Parathyroid adenoma (tissue), 2 donors: ENCODE data around the gene AGBL3.

ENCODE experiments used
- H2AFZ ChIP-seq: fragments of 300-600 bp; sonication (generic); one replicate; pipeline ENCODE4 v1.7.0; 2017; ENCODE audit warnings: antibody characterized with exemption, mild to moderate bottlenecking
- H3K27ac ChIP-seq: fragments of 300-600 bp; sonication (generic); one replicate; pipeline ENCODE4 v1.7.0; 2017
- H3K27me3 ChIP-seq: fragments of 300-600 bp; sonication (generic); one replicate; pipeline ENCODE4 v1.7.0; 2017; ENCODE audit warnings: low read length; ENCODE audit not compliant: control insufficient read depth, insufficient read depth
- H3K36me3 ChIP-seq: fragments of 300-600 bp; sonication (generic); one replicate; pipeline ENCODE4 v1.7.0; 2017; ENCODE audit warnings: low read length; ENCODE audit not compliant: control insufficient read depth, insufficient read depth
- H3K4me1 ChIP-seq: fragments of 300-600 bp; sonication (generic); one replicate; pipeline ENCODE4 v1.7.0; 2017; ENCODE audit warnings: control low read depth
- H3K4me2 ChIP-seq: fragments of 300-600 bp; sonication (generic); one replicate; pipeline ENCODE4 v1.7.0; 2017; ENCODE audit warnings: low read length
- H3K4me3 ChIP-seq: fragments of 300-600 bp; sonication (generic); one replicate; pipeline ENCODE4 v1.7.0; 2017; ENCODE audit warnings: low read depth, low read length
- H3K79me2 ChIP-seq: fragments of 300-600 bp; sonication (generic); one replicate; pipeline ENCODE4 v1.7.0; 2017; ENCODE audit warnings: control low read depth
- H3K9ac ChIP-seq: fragments of 300-600 bp; sonication (generic); one replicate; pipeline ENCODE4 v1.7.0; 2017; ENCODE audit warnings: mild to moderate bottlenecking
- H3K9me3 ChIP-seq: fragments of 300-600 bp; sonication (generic); one replicate; pipeline ENCODE4 v1.7.0; 2017; ENCODE audit warnings: low read length; ENCODE audit not compliant: control insufficient read depth
- TF ChIP-seq, protein P1 (sequence below): fragments of 300-600 bp; sonication (generic); IDR thresholded peaks from one replicate; pipeline ENCODE4 v1.7.0; 2017; ENCODE audit warnings: antibody characterized with exemption, mild to moderate bottlenecking
- donor health status: primary hyperparathyroidism.

AGBL3 gene

DNA sequence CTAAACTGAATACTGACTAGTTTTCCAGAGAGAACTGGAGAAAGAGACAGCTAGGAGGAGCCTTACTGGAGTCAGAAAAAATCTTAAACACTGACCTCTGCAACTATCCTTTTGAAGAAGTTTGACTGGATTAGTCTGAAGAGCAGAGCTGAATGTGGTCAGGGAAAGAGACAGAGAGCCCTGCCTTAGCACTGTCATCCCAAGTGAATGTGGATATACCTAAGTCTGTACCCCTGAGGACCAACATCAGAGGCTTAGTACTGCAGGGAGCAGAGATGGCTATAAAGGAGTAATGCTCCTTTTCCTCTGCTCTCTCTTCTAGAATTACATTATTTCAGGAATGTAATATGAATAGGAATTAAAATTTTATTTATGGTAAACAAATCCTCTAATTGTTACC, 91.7 kb downstream of the AGBL3 start:
- H3K4me2 ChIP-seq: no peak overlapping the region
- H3K79me2 ChIP-seq: no peaks in the 10 kb centered on the region
- no peak overlapping the region for H3K9ac ChIP-seq
- no peak overlapping the region for H2AFZ ChIP-seq
- H3K9me3 ChIP-seq: no peaks in the 10 kb centered on the region
- no peaks in the 10 kb centered on the region for H3K36me3 ChIP-seq
- no peak overlapping the region for H3K4me3 ChIP-seq
- TF ChIP-seq, protein P1, sequence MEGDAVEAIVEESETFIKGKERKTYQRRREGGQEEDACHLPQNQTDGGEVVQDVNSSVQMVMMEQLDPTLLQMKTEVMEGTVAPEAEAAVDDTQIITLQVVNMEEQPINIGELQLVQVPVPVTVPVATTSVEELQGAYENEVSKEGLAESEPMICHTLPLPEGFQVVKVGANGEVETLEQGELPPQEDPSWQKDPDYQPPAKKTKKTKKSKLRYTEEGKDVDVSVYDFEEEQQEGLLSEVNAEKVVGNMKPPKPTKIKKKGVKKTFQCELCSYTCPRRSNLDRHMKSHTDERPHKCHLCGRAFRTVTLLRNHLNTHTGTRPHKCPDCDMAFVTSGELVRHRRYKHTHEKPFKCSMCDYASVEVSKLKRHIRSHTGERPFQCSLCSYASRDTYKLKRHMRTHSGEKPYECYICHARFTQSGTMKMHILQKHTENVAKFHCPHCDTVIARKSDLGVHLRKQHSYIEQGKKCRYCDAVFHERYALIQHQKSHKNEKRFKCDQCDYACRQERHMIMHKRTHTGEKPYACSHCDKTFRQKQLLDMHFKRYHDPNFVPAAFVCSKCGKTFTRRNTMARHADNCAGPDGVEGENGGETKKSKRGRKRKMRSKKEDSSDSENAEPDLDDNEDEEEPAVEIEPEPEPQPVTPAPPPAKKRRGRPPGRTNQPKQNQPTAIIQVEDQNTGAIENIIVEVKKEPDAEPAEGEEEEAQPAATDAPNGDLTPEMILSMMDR: no peak
- no peaks in the 10 kb centered on the region for H3K27me3 ChIP-seq
- H3K27ac ChIP-seq: no peak overlapping the region
- no peaks in the 10 kb centered on the region for H3K4me1 ChIP-seq

DNA sequence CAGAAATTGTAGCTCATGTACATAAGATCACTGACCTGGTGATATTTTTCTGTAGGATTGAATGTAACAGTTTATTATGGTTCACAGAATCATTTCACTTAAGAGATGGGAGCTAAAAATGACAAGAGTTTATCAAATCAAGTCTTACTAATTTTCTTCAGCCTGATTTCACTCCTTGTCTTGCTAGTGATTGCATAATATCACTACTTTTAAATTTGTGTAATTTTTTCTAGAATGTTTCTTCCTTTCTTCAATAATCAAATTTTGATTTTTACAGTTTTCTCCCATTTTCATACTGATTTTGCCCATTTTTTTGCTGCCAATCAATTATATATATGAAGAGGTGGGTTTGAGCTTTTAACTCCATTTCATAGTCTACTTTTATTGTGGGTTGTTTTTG, 92.8 kb downstream of the AGBL3 start:
- TF ChIP-seq, protein P1: no peak
- Histone ChIP-seq H3K4me3 (no peak overlapping the region), H3K27ac (no peak overlapping the region)

DNA sequence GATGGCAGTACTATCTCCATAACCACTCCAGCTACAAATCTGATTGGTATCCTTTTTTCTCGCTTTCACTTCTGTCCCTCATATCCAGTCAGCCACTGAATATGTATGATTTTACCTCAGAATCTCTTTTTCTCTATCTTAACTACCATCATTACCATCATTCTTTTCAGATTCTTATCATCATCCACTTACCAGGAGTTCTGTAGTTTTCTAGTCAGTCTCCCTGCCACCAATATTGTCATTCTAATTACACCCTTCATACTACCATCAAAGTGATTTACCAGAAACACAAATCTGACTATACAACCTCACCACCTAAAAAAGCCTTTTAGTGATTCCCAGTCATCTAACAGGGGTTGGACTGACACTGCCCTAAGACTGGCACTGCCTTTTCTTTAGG, 96.7 kb downstream of the AGBL3 start:
- TF ChIP-seq, protein P1: no peak
- H3K4me2 ChIP-seq: no peak overlapping the region

More for the DNA sequence above, 92.8 kb downstream of the AGBL3 start:
- no peaks in the 10 kb centered on the region for H3K79me2 ChIP-seq
- no peak overlapping the region for H3K9ac ChIP-seq
- no peaks in the 10 kb centered on the region for H3K9me3 ChIP-seq
- no peaks in the 10 kb centered on the region for H3K27me3 ChIP-seq
- H3K4me1 ChIP-seq: no peaks in the 10 kb centered on the region
- no peak overlapping the region for H3K4me2 ChIP-seq
- H3K36me3 ChIP-seq: no peaks in the 10 kb centered on the region
- no peak overlapping the region for H2AFZ ChIP-seq

DNA sequence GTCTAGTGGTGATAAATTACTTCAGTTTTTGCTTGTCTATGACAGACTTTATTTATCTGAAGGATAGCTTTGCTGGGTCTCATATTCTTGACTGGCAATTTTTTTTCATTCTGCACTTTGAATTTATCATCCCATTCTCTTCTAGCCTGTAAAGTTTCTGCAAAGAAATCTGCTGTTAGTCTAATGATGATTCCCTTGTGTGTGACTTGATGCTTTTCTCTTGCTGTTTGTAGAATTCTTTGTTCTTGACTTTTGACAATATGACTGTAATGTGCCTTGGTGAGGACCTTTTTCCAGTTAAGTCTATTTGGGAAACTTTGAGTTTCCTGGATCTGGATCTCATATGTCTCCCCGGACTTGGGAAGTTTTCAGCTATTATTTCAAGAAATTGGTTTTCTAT, 102.3 kb downstream of the AGBL3 start:
- Histone ChIP-seq H3K9me3 (no peaks in the 10 kb centered on the region), H3K4me3 (no peak overlapping the region), H3K4me1 (no peaks in the 10 kb centered on the region), H3K27ac (no peak overlapping the region), H3K9ac (no peak overlapping the region), H3K27me3 (no peaks in the 10 kb centered on the region), H2AFZ (no peak overlapping the region), H3K79me2 (no peaks in the 10 kb centered on the region), H3K36me3 (no peaks in the 10 kb centered on the region), H3K4me2 (no peak overlapping the region)
- TF ChIP-seq, protein P1: no peak

More for the DNA sequence above, 96.7 kb downstream of the AGBL3 start:
- no peak overlapping the region for H3K9ac ChIP-seq
- H3K9me3 ChIP-seq: no peaks in the 10 kb centered on the region
- H3K36me3 ChIP-seq: no peaks in the 10 kb centered on the region
- no peaks in the 10 kb centered on the region for H3K4me1 ChIP-seq
- no peak overlapping the region for H2AFZ ChIP-seq
- H3K79me2 ChIP-seq: no peaks in the 10 kb centered on the region
- no peak overlapping the region for H3K27ac ChIP-seq
- no peak overlapping the region for H3K4me3 ChIP-seq
- H3K27me3 ChIP-seq: no peaks in the 10 kb centered on the region

- H3K9ac ChIP-seq: no peak overlapping the region
- TF ChIP-seq, protein P1: no peak
- H3K4me3 ChIP-seq: no peak overlapping the region
- H2AFZ ChIP-seq: no peak overlapping the region
- no peak overlapping the region for H3K4me2 ChIP-seq
- H3K36me3 ChIP-seq: no peaks in the 10 kb centered on the region
- no peaks in the 10 kb centered on the region for H3K27me3 ChIP-seq
- H3K4me1 ChIP-seq: no peaks in the 10 kb centered on the region
- no peaks in the 10 kb centered on the region for H3K9me3 ChIP-seq
- no peaks in the 10 kb centered on the region for H3K79me2 ChIP-seq
- no peak overlapping the region for H3K27ac ChIP-seq
Observed at GRCh38 chr7:135091717-135092116, 105.4 kb downstream of the AGBL3 start.
